ENCODE measurements around the gene AVL9.
"Not testable (repeated sequence)": the region's sequence is repeated elsewhere in the genome, so short reads cannot be mapped to it uniquely, and the experiment has no call there.

Gene AVL9

GRCh38 chr7:32494946-32495297, 367 bp upstream of the AVL9 start:
- DNase-seq (ENCODE audit: low read depth) = no peak
- TF ChIP-seq CTCF (IDR thresholded peaks at IDR 0.05; ENCODE audit: insufficient read depth, low read depth, low read length, missing control alignments) = no peak

GRCh38 chr7:32496052-32496813, 944 bp downstream of the AVL9 start:
- TF ChIP-seq CTCF (IDR thresholded peaks at IDR 0.05; ENCODE audit: insufficient read depth, low read depth, low read length, missing control alignments) = no peak
- peak overlapping the region; percentile 75 for H3K4me3 ChIP-seq (ENCODE audit: low read length)
- no peak for DNase-seq (ENCODE audit: low read depth)

More at GRCh38 chr7:32494946-32495297, 367 bp upstream of the AVL9 start:
- peak overlapping the region; percentile 75 for H3K4me3 ChIP-seq (ENCODE audit: low read length)

- H3K4me3 ChIP-seq (ENCODE audit: low read length); DNase-seq (ENCODE audit: low read depth): not testable (repeated sequence)
Measured at GRCh38 chr7:32499755-32500154, 4.5 kb downstream of the AVL9 start.

GRCh38 chr7:32500216-32500615, 4.9 kb downstream of the AVL9 start:
- DNase-seq (ENCODE audit: low read depth) = not testable (repeated sequence)

GRCh38 chr7:32500922-32501341, 5.6 kb downstream of the AVL9 start:
- no peak overlapping the region for H3K4me3 ChIP-seq (ENCODE audit: low read length)
- DNase-seq (ENCODE audit: low read depth) = peak; percentile 27
- no peak for TF ChIP-seq CTCF (IDR thresholded peaks at IDR 0.05; ENCODE audit: insufficient read depth, low read depth, low read length, missing control alignments)

More at GRCh38 chr7:32500216-32500615, 4.9 kb downstream of the AVL9 start:
- H3K4me3 ChIP-seq (ENCODE audit: low read length) = not testable (repeated sequence)

- TF ChIP-seq CTCF (IDR thresholded peaks at IDR 0.05; ENCODE audit: insufficient read depth, low read depth, low read length, missing control alignments) = no peak
- no peak overlapping the region for H3K4me3 ChIP-seq (ENCODE audit: low read length)
- peak; percentile 74 for DNase-seq (ENCODE audit: low read depth)
Measured at GRCh38 chr7:32501522-32501921, 6.2 kb downstream of the AVL9 start.

GRCh38 chr7:32502728-32503127, 7.4 kb downstream of the AVL9 start:
- TF ChIP-seq CTCF (IDR thresholded peaks at IDR 0.05; ENCODE audit: insufficient read depth, low read depth, low read length, missing control alignments) = no peak
- H3K4me3 ChIP-seq (ENCODE audit: low read length) = no peak overlapping the region
- no peak for DNase-seq (ENCODE audit: low read depth)

- DNase-seq (ENCODE audit: low read depth) = peak; percentile 93
- TF ChIP-seq CTCF (IDR thresholded peaks at IDR 0.05; ENCODE audit: insufficient read depth, low read depth, low read length, missing control alignments) = no peak
- H3K4me3 ChIP-seq (ENCODE audit: low read length) = no peak overlapping the region
Measured at GRCh38 chr7:32506266-32507054, 11.2 kb downstream of the AVL9 start.

All from epithelial cell of esophagus (primary cell).